ENCODE measurements around the gene NR5A2. TPM values are rescaled to one million over a fixed set of nuclear protein-coding genes. Genes with fewer than 3 reads are reported as not detected.

NR5A2 gene
- total RNA-seq, 1 donor, result not detected

GRCh38 chr1:200139661-200140250 lies 112.2 kb downstream of the NR5A2 start:
- peak; percentile 84 for TF ChIP-seq CTCF (IDR thresholded peaks at IDR 0.05; ENCODE audit: insufficient read depth, low read depth, low read length)
- no peak overlapping the region for H3K4me3 ChIP-seq (ENCODE audit: low read depth, low read length)
- DNase-seq (ENCODE audit: low read depth), result peak; percentile 66

DNA sequence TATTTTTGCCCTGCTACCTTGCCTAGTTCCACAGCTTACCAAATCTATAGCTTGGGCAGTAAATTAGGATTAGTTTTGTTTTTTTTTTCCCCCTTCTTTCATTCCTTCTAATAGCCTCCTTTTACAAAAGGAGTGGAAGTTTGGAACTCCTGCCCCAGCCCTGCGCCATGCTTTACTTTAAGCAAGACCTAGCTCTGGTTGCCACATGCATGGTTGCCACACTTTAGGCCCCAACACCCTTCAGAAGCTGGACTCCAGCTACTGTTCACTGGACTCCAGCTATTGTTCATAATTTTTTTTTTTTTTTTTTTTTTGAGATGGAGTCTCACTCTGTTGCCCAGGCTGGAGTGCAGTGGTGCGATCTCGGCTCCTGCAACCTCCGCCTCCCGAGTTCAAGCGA lies 115.8 kb downstream of the NR5A2 start:
- H3K4me3 ChIP-seq (ENCODE audit: low read depth, low read length), result no peak overlapping the region
- TF ChIP-seq CTCF (IDR thresholded peaks at IDR 0.05; ENCODE audit: insufficient read depth, low read depth, low read length), result no peak

DNA sequence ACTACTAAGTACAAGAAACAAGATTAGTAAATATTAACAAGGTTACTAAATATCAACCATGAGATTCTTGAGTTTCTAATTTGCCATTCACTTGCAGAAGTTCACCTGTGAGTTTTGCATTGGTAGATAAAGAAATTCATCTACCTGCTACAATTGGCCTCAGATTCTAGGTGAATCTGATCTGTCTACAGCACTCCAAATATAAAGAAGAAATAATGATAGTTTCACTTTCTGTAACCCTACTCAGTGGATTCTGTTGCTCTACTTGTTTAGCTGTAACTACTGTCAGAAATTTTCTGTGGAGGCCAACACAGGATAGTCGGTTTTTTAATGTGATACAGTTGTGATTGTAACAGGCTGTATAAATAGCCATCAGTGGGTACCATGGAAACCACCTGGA lies 118.6 kb downstream of the NR5A2 start:
- no peak overlapping the region for H3K4me3 ChIP-seq (ENCODE audit: low read depth, low read length)
- TF ChIP-seq CTCF (IDR thresholded peaks at IDR 0.05; ENCODE audit: insufficient read depth, low read depth, low read length), result no peak
- DNase-seq (ENCODE audit: low read depth), result no peak

More for the DNA sequence above, 115.8 kb downstream of the NR5A2 start:
- DNase-seq (ENCODE audit: low read depth), result no peak

DNA sequence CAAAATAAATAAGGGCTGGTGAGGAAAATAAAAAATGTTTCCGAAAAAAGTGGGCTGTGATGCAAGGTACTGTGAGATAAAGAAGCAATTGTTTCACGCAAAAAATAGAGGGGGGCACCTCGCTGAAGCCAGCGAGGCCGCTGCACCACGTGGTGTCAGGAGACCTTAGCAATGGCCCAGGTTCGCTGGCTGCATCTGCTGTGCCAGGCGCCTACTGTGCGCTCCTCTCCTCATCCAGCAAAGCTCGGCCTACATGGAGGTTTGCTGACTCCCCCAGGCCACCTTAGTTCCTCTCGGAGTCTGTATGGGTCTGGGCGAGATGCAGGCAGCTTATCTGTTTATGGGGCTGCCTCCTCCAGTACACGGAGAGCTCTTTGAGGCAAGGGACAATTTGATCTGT lies 119.6 kb downstream of the NR5A2 start:
- H3K4me3 ChIP-seq (ENCODE audit: low read depth, low read length), result no peak overlapping the region
- no peak for DNase-seq (ENCODE audit: low read depth)
- no peak for TF ChIP-seq CTCF (IDR thresholded peaks at IDR 0.05; ENCODE audit: insufficient read depth, low read depth, low read length)

GRCh38 chr1:200147742-200148141 lies 120.2 kb downstream of the NR5A2 start:
- no peak overlapping the region for H3K4me3 ChIP-seq (ENCODE audit: low read depth, low read length)
- no peak for DNase-seq (ENCODE audit: low read depth)
- TF ChIP-seq CTCF (IDR thresholded peaks at IDR 0.05; ENCODE audit: insufficient read depth, low read depth, low read length), result no peak

GRCh38 chr1:200150006-200150405 lies 122.5 kb downstream of the NR5A2 start:
- H3K4me3 ChIP-seq (ENCODE audit: low read depth, low read length), result no peak overlapping the region
- no peak for TF ChIP-seq CTCF (IDR thresholded peaks at IDR 0.05; ENCODE audit: insufficient read depth, low read depth, low read length)
- no peak for DNase-seq (ENCODE audit: low read depth)

DNA sequence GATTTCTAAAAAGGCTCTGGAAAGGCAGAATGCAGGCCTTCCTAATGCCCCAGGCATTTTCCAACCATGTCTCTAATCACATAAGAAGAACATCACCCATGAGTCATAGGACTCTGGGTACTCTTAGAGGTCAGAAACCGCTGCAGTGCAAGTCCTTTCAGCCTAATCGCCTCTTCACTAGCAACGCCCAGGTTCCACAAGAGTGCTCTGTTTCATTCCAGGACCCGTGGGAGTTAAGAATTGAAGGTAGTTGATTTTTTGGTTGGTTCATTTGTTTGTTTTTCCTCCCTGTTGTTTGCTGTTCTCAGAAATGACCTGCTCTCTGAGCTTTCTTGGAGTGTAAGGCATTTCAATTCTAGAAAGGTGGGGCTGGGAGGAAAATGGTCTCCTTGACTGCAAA lies 123.2 kb downstream of the NR5A2 start:
- no peak overlapping the region for H3K4me3 ChIP-seq (ENCODE audit: low read depth, low read length)
- no peak for TF ChIP-seq CTCF (IDR thresholded peaks at IDR 0.05; ENCODE audit: insufficient read depth, low read depth, low read length)
- DNase-seq (ENCODE audit: low read depth), result peak; percentile 65

Data from fibroblast of villous mesenchyme (primary cell).